Effector memory CD4-positive, alpha-beta T cell (primary cell): ENCODE data around the gene MFSD2B.

ENCODE experiments used
- DNase-seq, 3 donors: peaks; one replicate each; pipeline ENCODE4 v3.0.0-alpha.2; 2020
- H3K27ac ChIP-seq: 2 replicates; pipeline ENCODE4 v1.7.0; 2013; ENCODE audit warnings: mild to moderate bottlenecking, low read length, moderate library complexity; ENCODE audit not compliant: insufficient read depth, poor library complexity, severe bottlenecking
- H3K27me3 ChIP-seq: replicated peaks from 2 replicates; pipeline ENCODE4 v1.7.0; 2013; ENCODE audit warnings: mild to moderate bottlenecking, low read length; ENCODE audit not compliant: insufficient read depth, control insufficient read depth, poor library complexity, severe bottlenecking
- H3K36me3 ChIP-seq: 2 replicates; pipeline ENCODE4 v1.7.0; 2013; ENCODE audit warnings: mild to moderate bottlenecking, low read length, moderate library complexity; ENCODE audit not compliant: control insufficient read depth, insufficient read depth
- H3K4me1 ChIP-seq: 2 replicates; pipeline ENCODE4 v1.7.0; 2013; ENCODE audit warnings: low read length, mild to moderate bottlenecking; ENCODE audit not compliant: control insufficient read depth, insufficient read depth, poor library complexity, severe bottlenecking
- H3K4me3 ChIP-seq: 2 replicates; pipeline ENCODE4 v1.7.0; 2013; ENCODE audit warnings: low read length, low read depth, mild to moderate bottlenecking; ENCODE audit not compliant: insufficient read depth, poor library complexity, severe bottlenecking
- H3K9me3 ChIP-seq: 2 replicates; pipeline ENCODE4 v1.7.0; 2013; ENCODE audit warnings: mild to moderate bottlenecking, low read length, moderate library complexity; ENCODE audit not compliant: control insufficient read depth

MFSD2B gene

GRCh38 chr2:24018241-24018640, 8.4 kb downstream of the MFSD2B start:
- Histone ChIP-seq H3K4me3 (no peak overlapping the region), H3K4me1 (no peaks in the 10 kb centered on the region), H3K27me3 (no peaks in the 10 kb centered on the region), H3K9me3 (no peaks in the 10 kb centered on the region), H3K36me3 (peaks cover 3% of the 10 kb centered on the region), H3K27ac (no peak overlapping the region)
- no peak for DNase-seq

- Histone ChIP-seq H3K4me3 (no peak overlapping the region), H3K9me3 (no peaks in the 10 kb centered on the region), H3K27ac (no peak overlapping the region), H3K27me3 (no peaks in the 10 kb centered on the region), H3K36me3 (peaks cover 12% of the 10 kb centered on the region), H3K4me1 (no peaks in the 10 kb centered on the region)
- no peak for DNase-seq
Measured at GRCh38 chr2:24019729-24020128, 9.8 kb downstream of the MFSD2B start.

- H3K9me3 ChIP-seq, result no peaks in the 10 kb centered on the region
- no peak for DNase-seq
- H3K4me1 ChIP-seq, result no peaks in the 10 kb centered on the region
- no peak overlapping the region for H3K27ac ChIP-seq
- H3K27me3 ChIP-seq, result no peaks in the 10 kb centered on the region
- peaks cover 12% of the 10 kb centered on the region for H3K36me3 ChIP-seq
- no peak overlapping the region for H3K4me3 ChIP-seq
Measured at GRCh38 chr2:24020244-24020643, 10.4 kb downstream of the MFSD2B start.

GRCh38 chr2:24021122-24021998, 11.5 kb downstream of the MFSD2B start:
- Histone ChIP-seq H3K4me1 (no peaks in the 10 kb centered on the region), H3K9me3 (no peaks in the 10 kb centered on the region), H3K36me3 (peaks cover 14% of the 10 kb centered on the region), H3K27ac (no peak overlapping the region), H3K4me3 (no peak overlapping the region), H3K27me3 (no peaks in the 10 kb centered on the region)
- DNase-seq, result no peak

GRCh38 chr2:24022324-24022974, 12.6 kb downstream of the MFSD2B start:
- peaks cover 15% of the 10 kb centered on the region for H3K36me3 ChIP-seq
- no peaks in the 10 kb centered on the region for H3K27me3 ChIP-seq
- H3K9me3 ChIP-seq, result no peaks in the 10 kb centered on the region
- no peak overlapping the region for H3K4me3 ChIP-seq
- no peak for DNase-seq
- no peak overlapping the region for H3K27ac ChIP-seq
- no peaks in the 10 kb centered on the region for H3K4me1 ChIP-seq

GRCh38 chr2:24022975-24023575, 13.2 kb downstream of the MFSD2B start:
- Histone ChIP-seq H3K36me3 (peaks cover 19% of the 10 kb centered on the region), H3K4me3 (no peak overlapping the region), H3K27me3 (no peaks in the 10 kb centered on the region), H3K27ac (no peak overlapping the region), H3K4me1 (no peaks in the 10 kb centered on the region), H3K9me3 (no peaks in the 10 kb centered on the region)
- no peak for DNase-seq

GRCh38 chr2:24024018-24024417, 14.1 kb downstream of the MFSD2B start:
- Histone ChIP-seq H3K36me3 (peaks cover 22% of the 10 kb centered on the region), H3K27ac (no peak overlapping the region), H3K9me3 (no peaks in the 10 kb centered on the region), H3K27me3 (no peaks in the 10 kb centered on the region), H3K4me1 (no peaks in the 10 kb centered on the region), H3K4me3 (no peak overlapping the region)
- DNase-seq, result no peak

- no peak overlapping the region for H3K27ac ChIP-seq
- peaks cover 33% of the 10 kb centered on the region for H3K36me3 ChIP-seq
Measured at GRCh38 chr2:24024996-24025663, 15.2 kb downstream of the MFSD2B start.

GRCh38 chr2:24026233-24026632, 16.3 kb downstream of the MFSD2B start:
- Histone ChIP-seq H3K9me3 (no peaks in the 10 kb centered on the region), H3K36me3 (peaks cover 44% of the 10 kb centered on the region), H3K4me1 (no peaks in the 10 kb centered on the region), H3K4me3 (no peak overlapping the region), H3K27me3 (no peaks in the 10 kb centered on the region), H3K27ac (no peak overlapping the region)
- DNase-seq, result no peak

More at GRCh38 chr2:24024996-24025663, 15.2 kb downstream of the MFSD2B start:
- no peak for DNase-seq
- no peaks in the 10 kb centered on the region for H3K4me1 ChIP-seq
- H3K9me3 ChIP-seq, result no peaks in the 10 kb centered on the region
- H3K27me3 ChIP-seq, result no peaks in the 10 kb centered on the region
- H3K4me3 ChIP-seq, result no peak overlapping the region
